ENCODE data around the gene GFY. TPM values are rescaled to one million over a fixed set of nuclear protein-coding genes. Genes with fewer than 3 reads are reported as not detected.

Gene GFY
- total and polyA plus RNA-seq, 9 of the 15 experiments (the other 6 are each of a cell fraction or from before 2014, with no cell fraction given): 0.06 to 0.40 (median 0.19) TPM; not detected in 3

- no peak for TF ChIP-seq FOXP4 (CRISPR knock-in tag; IDR thresholded peaks at IDR 0.05; ENCODE audit: borderline replicate concordance)
- TF ChIP-seq ZNF436 (CRISPR knock-in tag; IDR thresholded peaks at IDR 0.05): no peak
- no peak for TF ChIP-seq GATA2 (CRISPR knock-in tag; IDR thresholded peaks at IDR 0.05)
- TF ChIP-seq STAT5B (CRISPR knock-in tag; IDR thresholded peaks at IDR 0.05): no peak
- TF ChIP-seq FIP1L1 (IDR thresholded peaks at IDR 0.05; ENCODE audit: low read depth, low read length, poor library complexity, severe bottlenecking): peak; percentile 54
- TF ChIP-seq PBX2 (CRISPR knock-in tag; IDR thresholded peaks at IDR 0.05; ENCODE audit: low read depth): no peak
- no peak for TF ChIP-seq PBX2 (tag; conservative IDR thresholded peaks at IDR 0.05; ENCODE audit: low read depth)
- TF ChIP-seq, protein P1, sequence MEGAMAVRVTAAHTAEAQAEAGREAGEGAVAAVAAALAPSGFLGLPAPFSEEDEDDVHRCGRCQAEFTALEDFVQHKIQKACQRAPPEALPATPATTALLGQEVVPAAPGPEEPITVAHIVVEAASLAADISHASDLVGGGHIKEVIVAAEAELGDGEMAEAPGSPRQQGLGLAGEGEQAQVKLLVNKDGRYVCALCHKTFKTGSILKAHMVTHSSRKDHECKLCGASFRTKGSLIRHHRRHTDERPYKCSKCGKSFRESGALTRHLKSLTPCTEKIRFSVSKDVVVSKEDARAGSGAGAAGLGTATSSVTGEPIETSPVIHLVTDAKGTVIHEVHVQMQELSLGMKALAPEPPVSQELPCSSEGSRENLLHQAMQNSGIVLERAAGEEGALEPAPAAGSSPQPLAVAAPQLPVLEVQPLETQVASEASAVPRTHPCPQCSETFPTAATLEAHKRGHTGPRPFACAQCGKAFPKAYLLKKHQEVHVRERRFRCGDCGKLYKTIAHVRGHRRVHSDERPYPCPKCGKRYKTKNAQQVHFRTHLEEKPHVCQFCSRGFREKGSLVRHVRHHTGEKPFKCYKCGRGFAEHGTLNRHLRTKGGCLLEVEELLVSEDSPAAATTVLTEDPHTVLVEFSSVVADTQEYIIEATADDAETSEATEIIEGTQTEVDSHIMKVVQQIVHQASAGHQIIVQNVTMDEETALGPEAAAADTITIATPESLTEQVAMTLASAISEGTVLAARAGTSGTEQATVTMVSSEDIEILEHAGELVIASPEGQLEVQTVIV (CRISPR knock-in tag; IDR thresholded peaks at IDR 0.05; ENCODE audit: borderline replicate concordance): no peak
- peak; percentile 31 for TF ChIP-seq CBFA2T2 (conservative IDR thresholded peaks at IDR 0.05)
- no peak for TF ChIP-seq LARP7 (IDR thresholded peaks at IDR 0.05)
- no peak for TF ChIP-seq BCL6 (CRISPR knock-in tag; IDR thresholded peaks at IDR 0.05)
- TF ChIP-seq FOXJ3 (CRISPR knock-in tag; IDR thresholded peaks at IDR 0.05): no peak
- no peak for TF ChIP-seq HMG20B (CRISPR knock-in tag; IDR thresholded peaks at IDR 0.05)
- TF ChIP-seq ZNF311 (CRISPR knock-in tag; IDR thresholded peaks at IDR 0.05): no peak
- peak; percentile 99 for TF ChIP-seq SUPT5H (IDR thresholded peaks at IDR 0.05)
- no peak for TF ChIP-seq KLF1 (tag; IDR thresholded peaks at IDR 0.05)
- TF ChIP-seq SLC30A9 (CRISPR knock-in tag; IDR thresholded peaks at IDR 0.05): no peak
- TF ChIP-seq HNRNPL (IDR thresholded peaks at IDR 0.05; ENCODE audit: low read depth, low read length): no peak
- no peak for TF ChIP-seq BRD9 (IDR thresholded peaks at IDR 0.05; ENCODE audit: low read depth, partially characterized antibody)
- TF ChIP-seq EGR1 (conservative IDR thresholded peaks at IDR 0.05): peak; percentile 73
- TF ChIP-seq NR2C1 (IDR thresholded peaks at IDR 0.05): peak; percentile 22; the same call in 1 of the 2 replicates
- TF ChIP-seq NR2C1 (tag; IDR thresholded peaks at IDR 0.05): no peak
- TF ChIP-seq PREB (CRISPR knock-in tag; IDR thresholded peaks at IDR 0.05): no peak
Observed at GRCh38 chr19:49453013-49453756, 28.0 kb downstream of the GFY start, which contains the start of gene ALDH16A1 (continued).
